Measurements from ENCODE around the gene PPP1R3A. TPM values are rescaled to one million over a fixed set of nuclear protein-coding genes. Genes with fewer than 3 reads are reported as not detected.

PPP1R3A gene
- total and polyA plus RNA-seq, 7 donors: not detected

DNA sequence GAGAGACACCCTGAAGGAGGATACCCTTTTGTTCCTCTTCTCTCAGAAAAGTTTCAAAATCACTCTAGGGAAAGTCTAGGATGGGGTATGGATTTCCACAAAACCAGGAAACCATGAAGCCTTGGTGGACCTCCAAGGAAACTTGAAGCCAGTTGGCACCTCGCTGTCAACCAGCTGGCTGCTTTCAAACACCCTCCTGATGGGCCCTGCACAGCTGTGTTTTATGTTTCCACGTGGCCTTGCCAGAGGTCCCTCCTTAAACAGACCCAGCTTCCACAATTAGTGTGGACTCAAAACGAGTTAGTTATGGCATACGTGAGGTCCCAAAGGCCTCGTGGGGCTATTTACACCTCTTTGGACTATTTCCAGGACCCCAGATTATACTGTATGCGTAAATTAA is 5.9 kb downstream of the PPP1R3A start:
- Histone ChIP-seq H3K4me1 (no peaks in the 10 kb centered on the region), H3K27me3 (no peaks in the 10 kb centered on the region), H3K9me3 (no peaks in the 10 kb centered on the region), H3K27ac (no peak overlapping the region), H3K4me3 (no peak overlapping the region), H3K36me3 (no peaks in the 10 kb centered on the region)
- WGBS, 2 donors: 52 to 62% methylated on average over 6 of the region's 6 CpGs
- intact Hi-C loops (cut with DNase I): no loop called here
- no peak for TF ChIP-seq EP300 (IDR thresholded peaks at IDR 0.05)
- no peak for TF ChIP-seq POLR2AphosphoS5 (IDR thresholded peaks at IDR 0.05)
- TF ChIP-seq POLR2A (IDR thresholded peaks at IDR 0.05): no peak
- TF ChIP-seq CTCF (IDR thresholded peaks at IDR 0.05): no peak
- DNase-seq: no peak

DNA sequence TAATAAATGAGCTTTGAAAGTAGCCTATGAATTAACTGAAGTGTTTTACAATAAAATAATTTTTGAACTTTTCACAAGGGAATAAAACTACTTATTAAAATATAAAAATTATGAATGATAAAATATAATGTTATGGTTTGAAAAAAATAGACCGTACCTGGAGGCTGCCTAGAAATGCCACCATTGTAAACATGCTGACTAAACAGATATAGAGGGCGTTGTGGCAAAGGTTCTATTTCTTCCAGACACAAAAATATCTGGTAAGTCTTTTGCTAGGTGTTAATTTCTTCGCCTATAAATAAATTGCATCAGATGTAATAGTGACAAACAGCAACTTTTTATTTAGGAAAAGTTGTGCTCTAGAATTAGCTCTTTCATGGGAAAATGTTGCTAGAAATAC is 11.2 kb downstream of the PPP1R3A start:
- no peak for DNase-seq
- 81 to 82% methylated on average over 3 of the region's 3 CpGs for WGBS, 2 donors
- H3K27ac ChIP-seq: no peak overlapping the region
- no peaks in the 10 kb centered on the region for H3K9me3 ChIP-seq
- intact Hi-C loops (cut with DNase I): no loop called here
- no peak for TF ChIP-seq EP300 (IDR thresholded peaks at IDR 0.05)
- no peak for TF ChIP-seq POLR2AphosphoS5 (IDR thresholded peaks at IDR 0.05)
- TF ChIP-seq CTCF (IDR thresholded peaks at IDR 0.05): no peak
- TF ChIP-seq POLR2A (IDR thresholded peaks at IDR 0.05): no peak
- H3K4me3 ChIP-seq: no peak overlapping the region
- H3K36me3 ChIP-seq: no peaks in the 10 kb centered on the region
- no peaks in the 10 kb centered on the region for H3K4me1 ChIP-seq
- no peaks in the 10 kb centered on the region for H3K27me3 ChIP-seq

DNA sequence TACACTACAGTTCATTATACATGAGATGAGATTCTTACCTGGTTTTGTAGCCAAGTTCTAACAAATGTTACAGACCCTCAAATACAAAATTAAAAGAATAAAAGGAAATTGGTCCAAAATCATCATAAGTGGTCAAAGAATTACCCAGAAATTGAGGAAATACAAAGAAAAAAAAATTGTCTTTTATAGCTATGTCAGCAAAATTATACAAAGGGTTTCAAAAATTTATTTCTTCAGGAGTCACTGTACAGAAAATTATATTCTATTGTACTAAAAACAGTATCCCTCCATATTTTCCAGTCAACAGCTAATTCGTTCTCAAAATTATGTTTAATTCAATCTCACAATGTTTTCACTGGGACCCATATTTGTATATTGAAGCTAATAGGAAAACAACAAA is 14.3 kb downstream of the PPP1R3A start:
- H3K27ac ChIP-seq: no peak overlapping the region
- H3K9me3 ChIP-seq: no peaks in the 10 kb centered on the region
- DNase-seq: no peak
- H3K27me3 ChIP-seq: no peaks in the 10 kb centered on the region
- no peak overlapping the region for H3K4me3 ChIP-seq
- WGBS, 2 donors: 74 to 83% methylated on average over 1 of the region's 1 CpG
- intact Hi-C loops (cut with DNase I): no loop called here
- TF ChIP-seq POLR2A (IDR thresholded peaks at IDR 0.05): no peak
- no peak for TF ChIP-seq EP300 (IDR thresholded peaks at IDR 0.05)
- no peak for TF ChIP-seq POLR2AphosphoS5 (IDR thresholded peaks at IDR 0.05)
- TF ChIP-seq CTCF (IDR thresholded peaks at IDR 0.05): no peak
- H3K36me3 ChIP-seq: no peaks in the 10 kb centered on the region
- H3K4me1 ChIP-seq: no peaks in the 10 kb centered on the region

- no peaks in the 10 kb centered on the region for H3K9me3 ChIP-seq
- no peak overlapping the region for H3K4me3 ChIP-seq
- DNase-seq: no peak
- peak overlapping the region in 1 of 4 donors; percentile 7 for H3K27ac ChIP-seq
- H3K4me1 ChIP-seq: peaks cover 0 to 4% (median 0%) of the 10 kb centered on the region in 4 donors
- 57 to 62% methylated on average over 3 of the region's 3 CpGs for WGBS, 2 donors
- intact Hi-C loops (cut with DNase I): no loop called here
- TF ChIP-seq CTCF (IDR thresholded peaks at IDR 0.05) (no peak), POLR2AphosphoS5 (IDR thresholded peaks at IDR 0.05) (no peak), POLR2A (IDR thresholded peaks at IDR 0.05) (no peak), EP300 (IDR thresholded peaks at IDR 0.05) (no peak)
- no peaks in the 10 kb centered on the region for H3K36me3 ChIP-seq
- H3K27me3 ChIP-seq: no peaks in the 10 kb centered on the region
Measured at GRCh38 chr7:113892818-113893217, 26.0 kb downstream of the PPP1R3A start.

- Histone ChIP-seq H3K4me1 (peaks cover 0 to 4% (median 0%) of the 10 kb centered on the region in 4 donors), H3K27me3 (no peaks in the 10 kb centered on the region), H3K27ac (peak overlapping the region in 1 of 4 donors; percentile 7), H3K4me3 (no peak overlapping the region), H3K36me3 (no peaks in the 10 kb centered on the region), H3K9me3 (no peaks in the 10 kb centered on the region)
- DNase-seq: no peak
- intact Hi-C loops (cut with DNase I): no loop called here
- TF ChIP-seq EP300 (IDR thresholded peaks at IDR 0.05) (no peak), POLR2AphosphoS5 (IDR thresholded peaks at IDR 0.05) (no peak), POLR2A (IDR thresholded peaks at IDR 0.05) (no peak), CTCF (IDR thresholded peaks at IDR 0.05) (no peak)
- WGBS, 2 donors: 18 to 62% methylated on average over 1 of the region's 1 CpG
Measured at GRCh38 chr7:113891828-113892227, 27.0 kb downstream of the PPP1R3A start.

Data from sigmoid colon (tissue), 7 donors.